Measurements from ENCODE around the gene TBX3. TPM values are rescaled to one million over a fixed set of nuclear protein-coding genes. Genes with fewer than 3 reads are reported as not detected.

TBX3 gene
- total and polyA plus RNA-seq, 4 donors = 5.8 to 26.8 (median 17.6) TPM

- TF ChIP-seq SP1 (IDR thresholded peaks at IDR 0.05) (no peak), HNF4A (conservative IDR thresholded peaks at IDR 0.05) (no peak), TAF1 (conservative IDR thresholded peaks at IDR 0.05) (no peak), RAD21 (IDR thresholded peaks at IDR 0.05) (no peak), YY1 (IDR thresholded peaks at IDR 0.05) (no peak), RXRA (IDR thresholded peaks at IDR 0.05) (no peak), CTCF (IDR thresholded peaks at IDR 0.05; ENCODE audit: low read depth, low read length, missing input control) (no peak), HNF4G (IDR thresholded peaks at IDR 0.05) (no peak), NR2F2 (IDR thresholded peaks at IDR 0.05) (no peak), ZBTB33 (IDR thresholded peaks at IDR 0.05) (no peak), ATF3 (IDR thresholded peaks at IDR 0.05) (no peak), FOXA1 (IDR thresholded peaks at IDR 0.05) (no peak), EGR1 (IDR thresholded peaks at IDR 0.05; ENCODE audit: low read depth in 2 of 2) (no peak), MAX (IDR thresholded peaks at IDR 0.05) (no peak), JUND (IDR thresholded peaks at IDR 0.05) (no peak), REST (IDR thresholded peaks at IDR 0.05) (no peak), FOXA2 (IDR thresholded peaks at IDR 0.05) (no peak)
- 71% methylated on average over 2 of the region's 2 CpGs for WGBS
- no peak overlapping the region for H3K4me3 ChIP-seq (ENCODE audit: low read depth in 1 of 3, low read length in 3 of 3)
- H3K9me3 ChIP-seq (ENCODE audit: control insufficient read depth in 4 of 4, low read length in 3 of 4) = no peaks in the 10 kb centered on the region
- no peak for DNase-seq (ENCODE audit: low spot score)
- peaks cover 0 to 16% (median 6%) of the 10 kb centered on the region in 4 donors for H3K4me1 ChIP-seq (ENCODE audit: control insufficient read depth in 4 of 4, insufficient read depth in 4 of 4, low read length in 3 of 4)
- no peak overlapping the region for H3K27ac ChIP-seq (ENCODE audit: low read depth in 1 of 2, low read length in 2 of 2)
- H3K9ac ChIP-seq (ENCODE audit: low read depth in 1 of 2, low read length in 2 of 2) = no peak overlapping the region
- H3K36me3 ChIP-seq (ENCODE audit: control insufficient read depth in 4 of 4, insufficient read depth in 3 of 4, low read depth in 1 of 4, low read length in 3 of 4) = peaks cover 1 to 31% (median 15%) of the 10 kb centered on the region in 4 donors
- H3K27me3 ChIP-seq (ENCODE audit: control insufficient read depth in 4 of 4, insufficient read depth in 4 of 4, low read length in 3 of 4) = no peaks in the 10 kb centered on the region
These were observed 5.9 kb downstream of the TBX3 start for GRCh38 chr12:114678028-114678427.

Data from liver (tissue), 9 donors.